Activated naive CD8-positive, alpha-beta T cell treated with anti-CD3 and anti-CD28 coated beads for 36 hours (primary cell): ENCODE data around the gene CAMTA1. TPM values are rescaled to one million over a fixed set of nuclear protein-coding genes. Genes with fewer than 3 reads are reported as not detected.

Source experiments
- DNase-seq: peaks from one replicate; pipeline ENCODE4 v3.0.0; 2021
- H3K27ac Mint-ChIP-seq: one replicate; pipeline ENCODE4 v1.8.0; 2022; ENCODE audit warnings: mild to moderate bottlenecking, moderate library complexity, mixed read lengths
- H3K27me3 Mint-ChIP-seq: one replicate; pipeline ENCODE4 v1.8.0; 2022; ENCODE audit warnings: mild to moderate bottlenecking, mixed read lengths
- H3K36me3 Mint-ChIP-seq: one replicate; pipeline ENCODE4 v1.8.0; 2021; ENCODE audit warnings: mild to moderate bottlenecking, mixed read lengths
- H3K4me1 Mint-ChIP-seq: one replicate; pipeline ENCODE4 v1.8.0; 2021; ENCODE audit warnings: mixed read lengths
- H3K4me3 Mint-ChIP-seq: one replicate; pipeline ENCODE4 v1.8.0; 2022; ENCODE audit warnings: mild to moderate bottlenecking, moderate library complexity, mixed read lengths
- H3K9me3 Mint-ChIP-seq: one replicate; pipeline ENCODE4 v1.8.0; 2022; ENCODE audit warnings: mixed read lengths
- total RNA-seq, 2 experiments: library from RNA; stranded (reverse); gene quantifications; one replicate each; pipeline ENCODE4 v1.2.3, GENCODE V29; 2021

The CAMTA1 gene
- total RNA-seq, 2 experiments from 2014 or later = 70.4 to 71.4 TPM

DNA sequence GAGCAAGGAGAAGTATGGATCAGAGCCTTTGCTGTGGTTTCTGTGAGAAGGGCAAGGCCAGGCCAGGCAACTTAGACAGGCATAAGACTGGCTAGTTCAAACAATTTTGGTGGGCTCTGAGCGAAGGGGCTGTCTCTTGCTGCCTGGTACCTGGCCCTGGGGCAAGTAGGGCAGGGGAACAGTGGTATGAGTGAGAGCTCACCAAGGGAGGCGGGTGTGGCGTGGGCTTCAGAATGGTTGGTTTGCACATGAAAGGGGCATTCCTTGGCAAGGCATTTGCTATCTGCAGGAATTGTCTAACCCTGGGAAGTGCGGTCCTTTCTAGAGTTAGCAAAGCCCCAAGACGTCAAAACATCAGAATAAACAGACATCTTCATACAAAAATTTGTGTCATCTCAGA, 210.5 kb downstream of the CAMTA1 start:
- H3K27ac Mint-ChIP-seq = no peak overlapping the region
- no peak for DNase-seq
- peaks cover 8% of the 10 kb centered on the region for H3K9me3 Mint-ChIP-seq
- H3K36me3 Mint-ChIP-seq = no peaks in the 10 kb centered on the region
- peaks cover 37% of the 10 kb centered on the region for H3K27me3 Mint-ChIP-seq
- peaks cover 19% of the 10 kb centered on the region for H3K4me1 Mint-ChIP-seq
- no peak overlapping the region for H3K4me3 Mint-ChIP-seq

GRCh38 chr1:6996371-6996770, 211.1 kb downstream of the CAMTA1 start:
- no peak for DNase-seq
- Mint-ChIP-seq H3K4me3 (no peak overlapping the region), H3K4me1 (peaks cover 21% of the 10 kb centered on the region), H3K9me3 (peaks cover 8% of the 10 kb centered on the region), H3K27me3 (peaks cover 37% of the 10 kb centered on the region), H3K27ac (no peak overlapping the region), H3K36me3 (no peaks in the 10 kb centered on the region)

GRCh38 chr1:6996866-6997265, 211.6 kb downstream of the CAMTA1 start:
- Mint-ChIP-seq H3K4me1 (peaks cover 21% of the 10 kb centered on the region), H3K27ac (no peak overlapping the region), H3K4me3 (no peak overlapping the region), H3K36me3 (no peaks in the 10 kb centered on the region), H3K9me3 (peaks cover 8% of the 10 kb centered on the region), H3K27me3 (peaks cover 37% of the 10 kb centered on the region)
- DNase-seq = no peak

- H3K27ac Mint-ChIP-seq = no peak overlapping the region
- peaks cover 8% of the 10 kb centered on the region for H3K9me3 Mint-ChIP-seq
- no peak overlapping the region for H3K4me3 Mint-ChIP-seq
- no peak for DNase-seq
- no peaks in the 10 kb centered on the region for H3K36me3 Mint-ChIP-seq
- peaks cover 27% of the 10 kb centered on the region for H3K27me3 Mint-ChIP-seq
- peaks cover 21% of the 10 kb centered on the region for H3K4me1 Mint-ChIP-seq
Observed at GRCh38 chr1:6998267-6998666, 213.0 kb downstream of the CAMTA1 start.

- DNase-seq = no peak
- Mint-ChIP-seq H3K9me3 (no peaks in the 10 kb centered on the region), H3K27me3 (peaks cover 16% of the 10 kb centered on the region), H3K36me3 (no peaks in the 10 kb centered on the region), H3K27ac (no peak overlapping the region), H3K4me3 (no peak overlapping the region), H3K4me1 (peaks cover 21% of the 10 kb centered on the region)
Observed at GRCh38 chr1:6999826-7000225, 214.6 kb downstream of the CAMTA1 start.

DNA sequence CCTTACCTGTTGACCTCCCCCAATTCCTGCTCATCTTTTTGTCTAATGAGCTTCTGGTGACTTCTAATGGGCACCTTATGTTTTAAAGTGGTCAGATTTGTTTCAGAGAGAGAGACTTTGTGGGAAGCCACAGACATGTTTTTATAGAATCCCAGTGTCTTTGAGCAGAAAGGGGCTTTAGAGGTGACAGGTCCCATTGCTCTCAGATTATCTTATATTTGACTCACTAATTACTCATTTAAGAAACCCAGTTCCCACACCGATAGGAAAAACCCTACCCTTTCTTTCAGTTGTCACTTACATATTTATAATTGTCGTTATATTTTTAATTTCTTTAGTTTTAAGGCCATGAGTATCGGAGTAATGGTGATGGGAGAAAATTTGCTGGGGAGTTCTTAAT, 215.5 kb downstream of the CAMTA1 start:
- no peak for DNase-seq
- no peak overlapping the region for H3K4me3 Mint-ChIP-seq
- H3K36me3 Mint-ChIP-seq = no peaks in the 10 kb centered on the region
- H3K9me3 Mint-ChIP-seq = no peaks in the 10 kb centered on the region
- peaks cover 8% of the 10 kb centered on the region for H3K27me3 Mint-ChIP-seq
- H3K27ac Mint-ChIP-seq = peak overlapping the region; percentile 39
- peaks cover 21% of the 10 kb centered on the region for H3K4me1 Mint-ChIP-seq

GRCh38 chr1:7002728-7003127, 217.5 kb downstream of the CAMTA1 start:
- Mint-ChIP-seq H3K4me3 (no peak overlapping the region), H3K27me3 (no peaks in the 10 kb centered on the region), H3K9me3 (no peaks in the 10 kb centered on the region), H3K36me3 (no peaks in the 10 kb centered on the region), H3K27ac (no peak overlapping the region), H3K4me1 (peaks cover 8% of the 10 kb centered on the region)
- no peak for DNase-seq

GRCh38 chr1:7003676-7004075, 218.4 kb downstream of the CAMTA1 start:
- Mint-ChIP-seq H3K27ac (no peak overlapping the region), H3K27me3 (no peaks in the 10 kb centered on the region), H3K36me3 (no peaks in the 10 kb centered on the region), H3K4me1 (peaks cover 8% of the 10 kb centered on the region), H3K4me3 (no peak overlapping the region), H3K9me3 (no peaks in the 10 kb centered on the region)
- DNase-seq = no peak

DNA sequence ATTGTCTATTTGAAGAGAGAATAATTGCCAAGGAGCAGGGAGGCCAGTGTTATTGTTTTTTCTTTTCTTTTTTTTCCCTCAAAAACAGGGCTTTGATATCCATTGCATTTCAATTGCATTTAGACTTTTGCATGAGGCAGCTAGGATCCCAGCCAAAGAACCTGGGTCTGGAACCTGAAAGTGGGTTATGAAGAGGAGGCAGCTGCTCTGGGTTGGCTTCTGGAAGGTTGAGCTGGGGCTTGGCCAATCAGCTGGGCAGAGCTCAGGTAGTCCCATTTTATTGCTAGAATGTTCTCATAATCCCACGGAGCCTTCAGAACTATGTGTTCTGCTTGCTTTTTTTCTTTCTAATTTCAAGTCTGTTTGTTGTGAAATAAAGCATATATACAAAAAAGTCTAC, 218.9 kb downstream of the CAMTA1 start:
- Mint-ChIP-seq H3K4me1 (peaks cover 8% of the 10 kb centered on the region), H3K4me3 (no peak overlapping the region), H3K27ac (no peak overlapping the region), H3K36me3 (no peaks in the 10 kb centered on the region), H3K27me3 (no peaks in the 10 kb centered on the region), H3K9me3 (no peaks in the 10 kb centered on the region)
- no peak for DNase-seq

DNA sequence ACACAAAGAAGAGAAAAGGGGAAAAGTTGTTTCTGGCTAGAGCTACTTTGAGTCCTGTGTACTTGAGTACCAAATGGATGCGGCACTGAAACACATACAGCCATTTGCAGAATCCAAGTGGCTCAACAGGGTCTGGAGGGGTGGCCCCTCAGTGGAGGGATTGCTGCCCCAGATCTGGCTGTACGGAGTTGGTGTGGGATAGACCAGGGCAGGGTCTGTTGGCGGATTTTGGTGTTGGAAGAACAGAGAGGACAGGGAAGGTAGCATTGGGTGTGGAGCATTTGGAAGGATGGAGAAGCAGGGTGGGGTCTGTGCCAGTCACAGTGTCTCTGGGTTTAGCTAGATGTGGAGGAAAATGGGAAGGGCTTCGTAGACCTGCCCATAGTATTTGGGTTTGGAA, 220.5 kb downstream of the CAMTA1 start:
- no peaks in the 10 kb centered on the region for H3K27me3 Mint-ChIP-seq
- no peak for DNase-seq
- no peaks in the 10 kb centered on the region for H3K36me3 Mint-ChIP-seq
- H3K4me1 Mint-ChIP-seq = peaks cover 2% of the 10 kb centered on the region
- H3K4me3 Mint-ChIP-seq = no peak overlapping the region
- H3K27ac Mint-ChIP-seq = no peak overlapping the region
- H3K9me3 Mint-ChIP-seq = no peaks in the 10 kb centered on the region

DNA sequence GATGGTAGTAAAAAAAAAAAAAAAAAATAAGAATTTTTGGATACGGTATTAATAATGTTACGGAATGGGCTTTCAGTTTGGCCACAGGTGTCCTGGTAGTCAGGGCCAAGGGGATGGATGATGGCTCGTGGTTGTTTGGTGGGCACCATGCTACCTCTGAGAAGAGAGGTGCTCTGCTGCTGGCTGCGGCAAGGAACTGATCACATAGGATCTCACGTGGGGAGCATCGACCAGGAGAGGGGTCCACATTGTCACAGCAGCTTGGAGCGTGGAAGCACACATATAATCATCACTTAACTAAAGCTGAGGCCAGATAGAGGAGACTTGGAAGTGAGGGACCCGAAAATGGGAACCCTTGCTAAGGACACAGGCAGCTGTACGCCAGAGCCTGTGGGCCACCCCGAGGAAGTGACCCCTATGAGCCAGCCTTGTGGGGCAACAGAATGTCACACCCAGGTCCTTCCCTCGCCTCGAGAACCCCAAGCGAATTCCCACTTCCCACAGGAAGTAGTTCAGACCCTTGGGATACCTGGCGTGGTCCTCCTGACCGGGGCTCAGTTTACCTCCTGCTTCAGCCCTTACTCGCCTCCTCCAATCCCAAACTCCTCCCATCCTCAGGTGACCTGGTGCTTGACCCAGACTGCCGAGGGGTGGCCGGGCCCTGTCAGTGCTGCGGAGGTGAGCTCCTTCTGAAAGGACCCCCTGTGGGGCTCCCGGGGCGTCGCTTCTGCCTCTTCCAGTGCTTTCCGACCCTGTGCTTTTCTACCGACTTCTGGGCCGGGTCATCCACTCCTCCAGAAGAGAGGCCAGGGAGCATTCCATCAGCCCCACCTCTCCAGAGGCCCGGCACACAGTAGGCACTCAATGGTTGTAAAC, 222.0 kb downstream of the CAMTA1 start:
- H3K27me3 Mint-ChIP-seq = no peaks in the 10 kb centered on the region
- H3K4me3 Mint-ChIP-seq = no peak overlapping the region
- no peaks in the 10 kb centered on the region for H3K36me3 Mint-ChIP-seq
- no peaks in the 10 kb centered on the region for H3K9me3 Mint-ChIP-seq
- no peak overlapping the region for H3K27ac Mint-ChIP-seq
- no peaks in the 10 kb centered on the region for H3K4me1 Mint-ChIP-seq
- DNase-seq = no peak

GRCh38 chr1:7007902-7008301, 222.6 kb downstream of the CAMTA1 start:
- no peaks in the 10 kb centered on the region for H3K36me3 Mint-ChIP-seq
- H3K4me1 Mint-ChIP-seq = no peaks in the 10 kb centered on the region
- H3K27me3 Mint-ChIP-seq = no peaks in the 10 kb centered on the region
- H3K9me3 Mint-ChIP-seq = no peaks in the 10 kb centered on the region
- H3K27ac Mint-ChIP-seq = no peak overlapping the region
- H3K4me3 Mint-ChIP-seq = no peak overlapping the region
- DNase-seq = no peak

DNA sequence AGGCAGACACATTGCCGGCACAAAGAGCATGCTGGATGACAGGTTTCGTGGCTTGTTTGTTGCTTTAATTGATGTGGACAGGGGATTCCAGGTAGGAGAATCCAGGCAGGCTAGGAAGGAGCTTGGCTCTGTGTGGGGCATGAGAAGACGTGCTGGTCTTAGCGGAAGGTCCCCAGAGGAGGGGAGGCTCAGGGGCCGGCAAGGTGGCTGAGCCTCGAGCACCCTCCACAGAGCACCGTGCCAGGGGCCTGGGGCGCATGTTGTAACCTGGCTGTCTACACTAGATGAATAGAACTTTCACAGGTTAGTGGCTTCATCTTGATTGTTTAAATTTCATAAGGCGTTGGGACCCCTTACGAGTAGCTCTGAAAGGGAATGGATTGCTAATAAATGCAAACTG, 223.1 kb downstream of the CAMTA1 start:
- Mint-ChIP-seq H3K4me3 (no peak overlapping the region), H3K27ac (no peak overlapping the region), H3K9me3 (no peaks in the 10 kb centered on the region), H3K36me3 (no peaks in the 10 kb centered on the region), H3K27me3 (no peaks in the 10 kb centered on the region), H3K4me1 (no peaks in the 10 kb centered on the region)
- DNase-seq = no peak

DNA sequence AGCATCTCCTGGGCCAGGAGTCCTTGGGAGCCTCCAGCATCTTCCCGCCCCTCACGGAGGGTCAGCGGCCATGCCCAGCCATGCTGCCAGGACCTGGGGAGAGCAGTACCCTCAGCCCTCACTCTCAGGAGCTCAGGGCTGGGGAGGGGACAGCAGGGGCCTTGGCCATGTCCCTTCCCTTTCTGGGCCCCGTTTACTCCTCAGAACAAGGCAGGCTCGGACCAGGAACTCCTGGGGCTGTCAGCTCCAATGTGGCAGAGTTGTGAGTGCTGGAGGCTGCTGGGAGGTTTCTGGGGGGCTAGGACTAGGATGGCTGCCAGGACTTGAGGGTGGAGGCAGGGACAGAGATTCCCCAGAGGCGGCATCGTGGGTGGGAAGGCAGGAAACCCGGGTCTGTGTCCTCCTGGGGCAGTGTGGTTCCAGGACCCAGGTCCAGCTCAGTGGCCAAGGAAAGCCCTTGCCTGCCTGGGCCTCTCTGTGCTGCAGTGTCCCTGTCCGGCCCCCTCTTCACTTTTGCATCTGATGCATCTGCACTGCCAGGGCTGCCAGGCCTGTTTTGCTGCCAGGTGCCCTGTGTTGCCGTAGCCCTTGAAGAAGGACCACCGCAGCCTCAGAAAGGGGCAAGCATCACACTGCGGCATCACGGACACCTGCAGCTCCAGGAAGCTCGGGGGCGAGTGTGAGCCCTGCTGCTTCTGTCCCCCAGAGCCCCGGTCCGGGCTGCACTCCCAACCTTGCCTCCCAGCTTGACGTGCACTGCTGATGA, 223.9 kb downstream of the CAMTA1 start:
- Mint-ChIP-seq H3K27ac (no peak overlapping the region), H3K4me3 (no peak overlapping the region), H3K4me1 (no peaks in the 10 kb centered on the region), H3K36me3 (no peaks in the 10 kb centered on the region), H3K27me3 (no peaks in the 10 kb centered on the region), H3K9me3 (no peaks in the 10 kb centered on the region)
- no peak for DNase-seq

- no peak for DNase-seq
- no peaks in the 10 kb centered on the region for H3K36me3 Mint-ChIP-seq
- no peaks in the 10 kb centered on the region for H3K9me3 Mint-ChIP-seq
- H3K4me3 Mint-ChIP-seq = no peak overlapping the region
- H3K4me1 Mint-ChIP-seq = no peaks in the 10 kb centered on the region
- H3K27ac Mint-ChIP-seq = no peak overlapping the region
- no peaks in the 10 kb centered on the region for H3K27me3 Mint-ChIP-seq
Observed at GRCh38 chr1:7009741-7010525, 224.7 kb downstream of the CAMTA1 start.
